ENCODE results near the gene RELCH. TPM values are rescaled to one million over a fixed set of nuclear protein-coding genes. Genes with fewer than 3 reads are reported as not detected.

The RELCH gene, protein sequence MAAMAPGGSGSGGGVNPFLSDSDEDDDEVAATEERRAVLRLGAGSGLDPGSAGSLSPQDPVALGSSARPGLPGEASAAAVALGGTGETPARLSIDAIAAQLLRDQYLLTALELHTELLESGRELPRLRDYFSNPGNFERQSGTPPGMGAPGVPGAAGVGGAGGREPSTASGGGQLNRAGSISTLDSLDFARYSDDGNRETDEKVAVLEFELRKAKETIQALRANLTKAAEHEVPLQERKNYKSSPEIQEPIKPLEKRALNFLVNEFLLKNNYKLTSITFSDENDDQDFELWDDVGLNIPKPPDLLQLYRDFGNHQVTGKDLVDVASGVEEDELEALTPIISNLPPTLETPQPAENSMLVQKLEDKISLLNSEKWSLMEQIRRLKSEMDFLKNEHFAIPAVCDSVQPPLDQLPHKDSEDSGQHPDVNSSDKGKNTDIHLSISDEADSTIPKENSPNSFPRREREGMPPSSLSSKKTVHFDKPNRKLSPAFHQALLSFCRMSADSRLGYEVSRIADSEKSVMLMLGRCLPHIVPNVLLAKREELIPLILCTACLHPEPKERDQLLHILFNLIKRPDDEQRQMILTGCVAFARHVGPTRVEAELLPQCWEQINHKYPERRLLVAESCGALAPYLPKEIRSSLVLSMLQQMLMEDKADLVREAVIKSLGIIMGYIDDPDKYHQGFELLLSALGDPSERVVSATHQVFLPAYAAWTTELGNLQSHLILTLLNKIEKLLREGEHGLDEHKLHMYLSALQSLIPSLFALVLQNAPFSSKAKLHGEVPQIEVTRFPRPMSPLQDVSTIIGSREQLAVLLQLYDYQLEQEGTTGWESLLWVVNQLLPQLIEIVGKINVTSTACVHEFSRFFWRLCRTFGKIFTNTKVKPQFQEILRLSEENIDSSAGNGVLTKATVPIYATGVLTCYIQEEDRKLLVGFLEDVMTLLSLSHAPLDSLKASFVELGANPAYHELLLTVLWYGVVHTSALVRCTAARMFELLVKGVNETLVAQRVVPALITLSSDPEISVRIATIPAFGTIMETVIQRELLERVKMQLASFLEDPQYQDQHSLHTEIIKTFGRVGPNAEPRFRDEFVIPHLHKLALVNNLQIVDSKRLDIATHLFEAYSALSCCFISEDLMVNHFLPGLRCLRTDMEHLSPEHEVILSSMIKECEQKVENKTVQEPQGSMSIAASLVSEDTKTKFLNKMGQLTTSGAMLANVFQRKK
- 35.6 and 43.0 TPM in 2 replicates for total RNA-seq

GRCh38 chr18:62186774-62187542 is at the start of gene RELCH, which contains the start of gene PIGN:
Gene RELCH (plus strand): TSS chr18:62187255. CDS start chr18:62187506, 251 bp downstream.
Gene PIGN (minus strand): TSS chr18:62187056. CDS start chr18:62161353, 25,703 bp downstream.

DNA sequence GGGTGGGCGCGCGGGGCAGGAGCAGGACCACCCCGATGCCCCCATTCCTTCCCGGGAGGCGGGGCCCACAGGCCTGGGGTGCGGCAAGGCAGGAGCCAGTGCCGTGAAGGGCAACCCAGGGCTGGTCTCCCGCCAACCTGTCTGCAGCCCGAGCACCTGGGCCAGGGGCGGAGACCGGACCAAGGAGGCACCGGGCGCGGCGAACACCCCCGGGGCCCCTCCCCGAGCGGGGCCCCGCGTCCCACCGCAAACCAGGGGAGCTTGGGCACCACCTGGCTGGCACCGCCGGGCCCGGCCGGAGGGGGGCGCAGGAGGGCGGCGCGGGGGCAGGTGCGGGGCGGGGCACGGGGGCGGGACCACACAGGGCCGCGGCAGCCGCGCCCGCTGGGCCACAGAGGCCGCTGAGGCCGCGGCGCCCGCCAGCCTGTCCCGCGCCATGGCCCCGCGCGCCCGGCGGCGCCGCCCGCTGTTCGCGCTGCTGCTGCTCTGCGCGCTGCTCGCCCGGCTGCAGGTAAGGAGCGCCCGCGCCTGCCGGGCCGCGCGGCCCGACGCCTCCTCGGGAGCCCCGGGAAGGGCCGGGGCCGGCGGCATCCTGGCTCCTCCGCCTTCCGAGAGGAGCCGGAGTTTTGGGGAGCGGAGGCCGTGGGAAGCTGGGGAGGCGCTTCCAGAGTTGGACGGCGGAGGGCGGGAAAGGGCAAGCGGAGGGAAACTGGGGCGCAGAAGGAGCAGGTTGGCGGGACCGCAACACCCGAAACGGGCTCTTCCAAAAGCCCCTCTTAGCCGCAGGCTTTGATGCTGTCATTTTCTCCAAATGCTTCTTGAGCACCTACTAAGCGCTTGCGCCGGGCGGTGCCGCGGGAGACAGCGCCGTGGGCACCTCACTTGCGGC is 138.1 kb downstream of the RELCH start, which contains the start of gene TNFRSF11A:
Gene TNFRSF11A (plus strand): TSS at position 394 of the 889 bp plus-strand sequence. CDS start 43 bp downstream, at position 437.

Other genes with a start within 250 kb of the RELCH start
- gene PIGN, start 199 bp upstream of the RELCH start, total RNA-seq: 50.6 and 62.9 TPM in 2 replicates
- 0.22 and 0.25 TPM in 2 replicates for gene TNFRSF11A, start 138.1 kb downstream of the RELCH start, total RNA-seq

Measured in uterine smooth muscle cell (primary cell).